ENCODE results near the gene LGI4.
"Not testable (repeated sequence)": the region's sequence is repeated elsewhere in the genome, so short reads cannot be mapped to it uniquely, and the experiment has no call there.

LGI4 gene

GRCh38 chr19:35160629-35161433 is 26.0 kb upstream of the LGI4 start:
- DNase-seq: no peak

GRCh38 chr19:35159606-35160005 is 24.7 kb upstream of the LGI4 start:
- no peak for DNase-seq

- DNase-seq: no peak
These were observed 22.6 kb upstream of the LGI4 start for GRCh38 chr19:35157431-35157830.

GRCh38 chr19:35156673-35157014 is 21.8 kb upstream of the LGI4 start:
- no peak for DNase-seq

- no peak for DNase-seq
These were observed 21.3 kb upstream of the LGI4 start for GRCh38 chr19:35155981-35156672.

GRCh38 chr19:35155441-35155840 is 20.6 kb upstream of the LGI4 start:
- DNase-seq: no peak

GRCh38 chr19:35154525-35155406 is 19.9 kb upstream of the LGI4 start, which contains the start of gene FXYD5:
TSS of gene FXYD5 (plus strand) at chr19:35154735. CDS start at chr19:35155551, 816 bp downstream.
- peak; percentile 93 for DNase-seq

GRCh38 chr19:35153701-35154524 is 19.1 kb upstream of the LGI4 start:
- peak; percentile 67 for DNase-seq

GRCh38 chr19:35153129-35153522 is 18.3 kb upstream of the LGI4 start:
- not testable (repeated sequence) for DNase-seq

GRCh38 chr19:35151273-35152065 is 16.6 kb upstream of the LGI4 start:
- DNase-seq: no peak

- no peak for DNase-seq
These were observed 15.6 kb upstream of the LGI4 start for GRCh38 chr19:35150445-35150844.

- no peak for DNase-seq
These were observed 14.6 kb upstream of the LGI4 start for GRCh38 chr19:35149463-35149862.

GRCh38 chr19:35146746-35147459 is 12.0 kb upstream of the LGI4 start:
- peak; percentile 23 for DNase-seq

GRCh38 chr19:35144600-35145436 is 10.0 kb upstream of the LGI4 start:
- DNase-seq: peak; percentile 30

GRCh38 chr19:35144259-35144599 is 9.4 kb upstream of the LGI4 start:
- no peak for DNase-seq

GRCh38 chr19:35143818-35144217 is 9.0 kb upstream of the LGI4 start:
- DNase-seq: no peak

GRCh38 chr19:35143231-35143715 is 8.4 kb upstream of the LGI4 start, which contains the start of gene FXYD7:
TSS of gene FXYD7 (plus strand) at chr19:35143255. CDS start at chr19:35143334, 79 bp downstream.
- no peak for DNase-seq

GRCh38 chr19:35142606-35143230 is 7.9 kb upstream of the LGI4 start:
- DNase-seq: peak; percentile 67
